ENCODE measurements around the gene SERINC2.
"Not testable (repeated sequence)": the region's sequence is repeated elsewhere in the genome, so short reads cannot be mapped to it uniquely, and the experiment has no call there.

SERINC2 gene

GRCh38 chr1:31383967-31384366 lies 29.0 kb upstream of the SERINC2 start:
- no peak overlapping the region for H3K27ac ChIP-seq
- POLR2A ChIA-PET (ENCODE audit: low non-redundant PET): no interaction called here
- DNase-seq (ENCODE audit: low spot score): no peak
- CTCF ChIA-PET: interaction anchor here (0.6 to 1.4 kb wide), 4 partner anchors 10 to 227 kb away, joined by 3 read pairs; no protein-coding TSS in a partner anchor
- no peak for TF ChIP-seq CTCF (conservative IDR thresholded peaks at IDR 0.05; ENCODE audit: low read depth)

- CTCF ChIA-PET; POLR2A ChIA-PET (ENCODE audit: low non-redundant PET); DNase-seq (ENCODE audit: low spot score): not testable (repeated sequence)
Measured at GRCh38 chr1:31386576-31387243, 26.3 kb upstream of the SERINC2 start.

GRCh38 chr1:31387612-31388011 lies 25.4 kb upstream of the SERINC2 start:
- POLR2A ChIA-PET (ENCODE audit: low non-redundant PET): no interaction called here
- no peak for DNase-seq (ENCODE audit: low spot score)
- no peak overlapping the region for H3K27ac ChIP-seq
- TF ChIP-seq CTCF (conservative IDR thresholded peaks at IDR 0.05; ENCODE audit: low read depth): no peak
- CTCF ChIA-PET: no interaction called here

More at GRCh38 chr1:31386576-31387243, 26.3 kb upstream of the SERINC2 start:
- not testable (repeated sequence) for H3K27ac ChIP-seq

GRCh38 chr1:31389616-31390015 lies 23.4 kb upstream of the SERINC2 start:
- H3K27ac ChIP-seq: no peak overlapping the region
- TF ChIP-seq CTCF (conservative IDR thresholded peaks at IDR 0.05; ENCODE audit: low read depth): no peak
- DNase-seq (ENCODE audit: low spot score): no peak
- ChIA-PET POLR2A (ENCODE audit: low non-redundant PET) (no interaction called here), CTCF (interaction anchor here (0.7 to 1.9 kb wide), 2 partner anchors 29 to 35 kb away, joined by 5 read pairs; no protein-coding TSS in a partner anchor)

- DNase-seq (ENCODE audit: low spot score): peak; percentile 67
- POLR2A ChIA-PET (ENCODE audit: low non-redundant PET): no interaction called here
- no peak for TF ChIP-seq CTCF (conservative IDR thresholded peaks at IDR 0.05; ENCODE audit: low read depth)
- no peak overlapping the region for H3K27ac ChIP-seq
- CTCF ChIA-PET: interaction anchor here (1.9 kb wide), 1 partner anchor 34 kb away, joined by 5 read pairs; no protein-coding TSS in a partner anchor
Measured at GRCh38 chr1:31390071-31390470, 22.9 kb upstream of the SERINC2 start.

- CTCF ChIA-PET: interaction anchor here (2.2 kb wide), 1 partner anchor 29 kb away, joined by 34 read pairs; no protein-coding TSS in a partner anchor
- POLR2A ChIA-PET (ENCODE audit: low non-redundant PET): no interaction called here
- DNase-seq (ENCODE audit: low spot score): no peak
- no peak for TF ChIP-seq CTCF (conservative IDR thresholded peaks at IDR 0.05; ENCODE audit: low read depth)
- no peak overlapping the region for H3K27ac ChIP-seq
Measured at GRCh38 chr1:31393463-31393862, 19.6 kb upstream of the SERINC2 start.

GRCh38 chr1:31394584-31395193 lies 18.3 kb upstream of the SERINC2 start:
- POLR2A ChIA-PET (ENCODE audit: low non-redundant PET): interaction anchor here (0.6 to 0.9 kb wide), 3 partner anchors 20 to 27 kb away, joined by 3 read pairs; no protein-coding TSS in a partner anchor
- TF ChIP-seq CTCF (conservative IDR thresholded peaks at IDR 0.05; ENCODE audit: low read depth): peak; percentile 89
- CTCF ChIA-PET: interaction anchor here (0.5 to 2.2 kb wide), 25 partner anchors 10 to 1448 kb away, joined by 3 to 34 read pairs (median 3); partner anchors contain the start of gene FABP3
- peak; percentile 77 for DNase-seq (ENCODE audit: low spot score)
- H3K27ac ChIP-seq: peak overlapping the region; percentile 86
